GOT3 (cell line): ENCODE measurements around the gene LRRC61.

Experiments used
- DNase-seq: peaks from one replicate; lab custom pipeline; 2025; ENCODE audit warnings: mixed read lengths; lab: John Stamatoyannopoulos, UW

The LRRC61 gene

GRCh38 chr7:150330211-150330885, 7.2 kb downstream of the LRRC61 start:
- no peak for DNase-seq

GRCh38 chr7:150332852-150333635, 9.9 kb downstream of the LRRC61 start:
- DNase-seq = no peak

GRCh38 chr7:150333659-150334058, 10.5 kb downstream of the LRRC61 start:
- no peak for DNase-seq

DNA sequence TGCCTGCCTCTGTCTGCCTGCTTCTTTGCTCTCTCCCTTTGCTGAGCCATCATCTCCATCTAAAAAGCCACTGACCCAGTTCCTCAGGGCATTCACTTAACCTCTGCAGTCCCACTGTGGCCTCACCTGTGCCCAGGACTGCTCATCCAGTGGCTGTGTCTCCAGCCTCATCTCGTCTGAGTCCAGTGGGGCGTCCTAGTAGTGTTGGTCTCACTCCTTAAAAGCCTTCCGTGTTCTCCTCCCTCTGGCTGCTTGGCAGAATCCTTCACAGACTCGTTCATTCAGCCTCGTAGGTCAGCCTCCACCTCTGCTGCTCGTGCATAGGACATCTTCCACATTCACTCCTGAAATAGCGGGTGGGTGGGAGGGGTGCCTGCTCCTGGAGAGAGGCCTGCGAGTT, 11.0 kb downstream of the LRRC61 start:
- DNase-seq = no peak

GRCh38 chr7:150335108-150335773, 12.1 kb downstream of the LRRC61 start:
- DNase-seq = no peak

GRCh38 chr7:150335774-150336112, 12.6 kb downstream of the LRRC61 start:
- DNase-seq = no peak

GRCh38 chr7:150336746-150337145, 13.6 kb downstream of the LRRC61 start:
- no peak for DNase-seq

DNA sequence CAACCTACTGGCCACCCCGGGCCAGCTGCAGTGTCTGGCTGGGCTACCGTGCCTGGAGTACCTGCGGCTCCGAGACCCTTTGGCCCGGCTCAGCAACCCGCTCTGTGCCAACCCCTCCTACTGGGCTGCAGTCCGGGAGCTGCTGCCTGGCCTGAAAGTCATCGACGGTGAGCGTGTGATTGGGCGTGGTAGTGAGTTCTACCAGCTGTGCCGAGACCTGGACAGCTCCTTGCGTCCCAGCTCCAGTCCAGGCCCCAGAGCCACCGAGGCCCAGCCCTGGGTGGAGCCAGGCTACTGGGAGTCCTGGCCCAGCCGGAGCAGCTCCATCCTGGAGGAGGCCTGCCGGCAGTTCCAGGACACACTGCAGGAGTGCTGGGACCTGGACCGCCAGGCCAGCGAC, 14.0 kb downstream of the LRRC61 start:
- no peak for DNase-seq

GRCh38 chr7:150337659-150338081, 14.5 kb downstream of the LRRC61 start:
- DNase-seq = no peak

DNA sequence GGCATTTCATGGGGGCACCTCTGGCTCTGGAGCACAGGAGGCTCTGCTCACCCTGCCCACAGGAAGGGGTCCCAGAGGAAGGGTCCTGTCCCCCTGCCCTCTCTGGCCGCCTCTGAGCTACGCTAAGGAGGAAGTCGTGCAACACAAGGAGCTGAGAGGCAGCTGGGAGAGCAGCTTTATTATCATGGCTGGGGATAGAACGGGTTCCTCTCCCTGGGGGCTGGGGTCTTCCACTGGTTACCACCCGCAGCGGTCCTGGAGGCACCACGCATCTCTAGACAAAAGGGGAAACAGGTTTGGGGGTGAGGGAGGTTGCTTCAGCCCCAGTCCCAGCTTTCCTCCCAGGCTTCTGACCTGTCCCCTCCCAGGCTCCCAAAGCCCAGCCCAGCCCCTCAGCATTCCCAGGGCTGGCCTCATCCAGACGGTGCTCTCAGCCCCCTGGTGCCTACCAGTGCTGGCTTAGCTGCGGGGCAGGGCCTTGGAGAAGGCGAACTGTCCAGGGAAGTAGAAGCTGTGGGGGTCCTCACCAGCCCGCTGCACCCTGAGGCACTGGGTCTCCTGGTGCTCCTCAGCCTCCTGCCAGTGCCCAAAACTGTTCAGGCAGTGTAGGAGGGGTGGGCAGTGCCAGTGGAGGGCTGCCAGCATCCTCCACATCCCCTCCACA, 15.1 kb downstream of the LRRC61 start:
- no peak for DNase-seq

DNA sequence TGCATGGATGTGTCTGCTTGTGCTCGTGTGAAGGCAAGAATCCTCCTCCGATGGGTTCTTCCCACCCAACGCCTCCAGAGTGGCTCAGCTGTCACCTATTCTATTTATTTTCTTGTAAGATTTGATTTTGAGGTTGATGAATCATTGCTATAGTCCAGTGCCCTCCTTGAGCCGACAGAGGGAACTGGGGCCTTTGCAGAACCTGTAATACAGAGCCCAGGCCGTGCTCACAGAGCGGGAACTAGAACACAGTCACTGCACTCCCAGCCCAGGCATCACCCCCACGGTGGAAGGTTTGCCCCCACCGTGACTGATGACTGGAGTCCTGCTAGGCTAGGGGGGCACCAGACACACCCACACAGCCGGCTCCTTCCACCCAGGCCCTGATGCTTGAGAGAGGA, 16.3 kb downstream of the LRRC61 start:
- DNase-seq = no peak

DNA sequence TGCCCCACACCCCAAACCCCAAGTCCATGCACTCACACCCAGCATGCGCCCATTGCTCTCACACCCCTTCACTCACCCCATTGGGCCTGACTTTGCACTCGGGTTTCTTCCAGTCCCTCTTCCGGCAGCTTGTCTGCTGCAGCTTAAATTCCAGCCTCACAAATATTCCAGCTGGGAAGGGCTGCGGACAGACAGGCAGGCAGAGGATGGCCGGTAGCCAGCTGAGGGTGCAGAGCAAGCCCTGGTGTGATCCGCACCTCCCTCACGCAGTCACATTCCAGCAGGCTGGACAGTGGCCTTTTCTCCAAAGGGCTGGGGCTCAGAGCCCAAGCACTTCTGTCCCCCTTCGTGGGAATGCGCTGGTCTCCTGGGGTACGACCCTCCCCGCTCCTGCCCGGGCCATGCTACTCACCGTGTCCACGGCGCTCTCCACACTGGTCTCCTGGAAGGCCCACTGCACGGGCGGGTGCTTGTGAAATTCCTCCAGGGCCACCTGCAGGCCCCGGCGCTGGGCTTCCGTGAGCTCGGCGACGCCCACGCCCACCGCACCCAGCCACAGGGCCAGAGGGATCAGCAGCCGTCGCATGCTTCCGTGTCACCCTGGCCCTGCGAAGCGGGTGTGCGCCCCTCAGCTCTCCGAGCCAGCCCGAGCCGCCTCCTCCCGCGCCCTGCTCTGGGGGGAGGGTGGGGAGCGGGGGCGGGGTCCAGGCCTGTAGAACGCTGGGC, 17.0 kb downstream of the LRRC61 start:
- DNase-seq = no peak

- DNase-seq = no peak
Observed at GRCh38 chr7:150340875-150341262, 17.7 kb downstream of the LRRC61 start.

DNA sequence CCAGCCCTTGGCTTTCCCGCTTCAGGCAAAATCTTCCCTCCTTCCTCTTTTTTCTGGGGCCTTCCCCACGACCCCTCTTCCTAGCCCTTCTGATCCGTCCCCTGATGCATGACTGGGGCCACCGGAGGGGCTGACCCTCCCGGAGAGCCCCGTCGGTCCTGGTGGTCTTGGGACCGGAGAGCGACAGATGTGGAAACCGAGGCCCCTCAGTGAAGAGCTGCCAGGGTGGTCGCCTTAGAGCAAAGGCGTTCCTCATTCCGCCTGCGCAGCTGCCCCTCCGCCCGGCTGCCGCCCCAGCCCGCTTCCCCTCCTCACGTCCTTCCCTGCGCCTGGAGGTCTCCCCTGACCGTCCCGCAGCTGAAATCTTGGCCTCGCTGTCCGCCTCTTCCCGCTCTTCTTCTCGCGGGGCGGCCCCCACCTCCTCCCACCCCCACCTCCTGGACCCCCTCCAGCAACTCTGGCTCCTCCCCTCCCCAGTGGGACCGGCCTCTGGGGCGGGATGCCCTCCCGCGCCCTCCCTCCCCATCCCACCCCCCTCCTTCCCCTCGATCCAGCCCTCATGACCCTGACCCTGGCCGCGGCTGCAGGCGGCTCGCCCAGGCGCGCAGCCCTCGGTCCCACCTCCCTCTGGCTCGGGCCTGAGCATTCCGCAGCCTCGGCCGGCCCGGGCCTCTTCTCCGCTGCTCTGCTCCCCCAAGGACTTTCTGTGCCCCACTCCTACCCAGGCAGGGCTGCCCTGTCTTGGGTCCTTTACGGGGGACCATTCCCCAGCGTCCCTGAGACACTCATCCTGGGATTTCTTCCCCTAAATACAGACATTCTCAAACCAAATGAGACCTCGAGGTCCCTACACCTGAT, 18.3 kb downstream of the LRRC61 start, which contains the start of gene RARRES2:
RARRES2 (minus strand) TSS at position 367 of the 858 bp plus-strand sequence. CDS start 1,020 bp downstream, outside the sequence.
- DNase-seq = no peak

DNA sequence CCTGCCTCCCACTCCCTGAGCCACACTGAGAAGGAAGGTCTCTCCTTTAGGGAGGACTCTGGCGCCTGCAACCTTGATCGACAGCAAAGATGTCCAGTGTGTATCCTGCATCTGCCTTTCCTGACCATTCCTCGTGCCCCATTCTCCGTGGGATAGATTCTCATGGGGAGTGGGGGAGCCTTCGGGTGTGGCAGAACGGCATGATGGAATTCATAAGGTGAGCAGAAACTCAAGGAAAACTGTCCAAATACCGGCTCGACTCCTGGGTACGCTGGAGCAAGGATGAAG, 18.9 kb downstream of the LRRC61 start:
- no peak for DNase-seq

GRCh38 chr7:150343225-150343624, 20.1 kb downstream of the LRRC61 start:
- DNase-seq = no peak

DNA sequence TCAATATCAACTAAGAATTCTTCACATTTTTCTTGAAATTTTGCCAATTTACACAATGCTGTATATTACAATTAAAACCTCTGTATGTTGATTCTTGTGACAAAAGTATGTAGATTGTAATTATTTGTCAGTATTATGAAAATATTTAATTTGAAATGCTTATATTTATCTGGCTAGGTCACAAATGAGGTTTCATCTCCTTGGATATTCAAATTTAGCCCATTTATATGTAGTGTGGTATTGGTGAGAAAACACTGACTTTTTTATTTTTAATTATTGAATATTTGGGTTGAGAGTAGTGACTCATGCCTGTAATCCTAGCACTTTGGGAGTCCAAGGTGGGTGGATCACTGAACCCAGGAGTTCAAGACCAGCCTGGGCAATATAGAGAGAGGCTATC, 21.1 kb downstream of the LRRC61 start:
- DNase-seq = no peak

DNA sequence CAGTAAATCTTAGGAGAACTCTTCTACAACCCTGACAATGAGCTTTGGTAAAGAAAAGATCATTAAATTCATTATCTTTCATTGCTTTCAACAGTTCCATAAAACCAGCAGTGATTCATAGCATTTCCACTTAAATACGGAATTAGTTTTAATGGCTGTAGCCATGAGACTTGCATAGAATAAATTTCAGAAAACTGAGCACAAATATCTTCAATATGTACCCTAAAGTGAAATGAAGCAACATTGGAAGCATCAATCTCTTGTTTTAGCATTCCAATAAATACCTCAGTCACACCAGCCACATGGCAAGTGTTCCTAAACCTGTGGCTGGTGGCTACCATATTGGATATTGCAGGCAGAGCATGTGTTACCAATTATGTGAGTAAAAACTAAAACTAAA, 21.9 kb downstream of the LRRC61 start:
- DNase-seq = no peak

DNA sequence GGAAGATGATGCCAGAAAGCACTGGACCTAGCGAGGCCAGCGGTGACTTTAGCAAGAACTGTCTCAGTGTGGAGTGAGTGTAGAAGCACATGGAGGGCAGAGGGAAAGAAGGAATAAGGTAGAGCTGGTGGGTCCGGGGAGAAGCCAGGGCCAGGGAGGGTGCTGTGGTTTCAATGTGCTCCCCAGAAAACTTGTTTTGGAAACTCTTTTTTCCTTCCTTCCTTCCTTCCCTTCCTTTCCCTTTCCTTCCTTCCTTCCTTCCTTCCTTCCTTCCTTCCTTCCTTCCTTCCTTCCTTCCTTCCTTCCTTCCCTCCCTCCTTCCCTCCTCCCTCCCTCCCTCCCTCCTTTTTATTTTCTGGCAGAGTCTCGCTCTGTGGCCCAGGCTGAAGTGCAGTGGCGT, 23.8 kb downstream of the LRRC61 start:
- no peak for DNase-seq

GRCh38 chr7:150351587-150352194, 28.5 kb downstream of the LRRC61 start:
- DNase-seq = no peak

DNA sequence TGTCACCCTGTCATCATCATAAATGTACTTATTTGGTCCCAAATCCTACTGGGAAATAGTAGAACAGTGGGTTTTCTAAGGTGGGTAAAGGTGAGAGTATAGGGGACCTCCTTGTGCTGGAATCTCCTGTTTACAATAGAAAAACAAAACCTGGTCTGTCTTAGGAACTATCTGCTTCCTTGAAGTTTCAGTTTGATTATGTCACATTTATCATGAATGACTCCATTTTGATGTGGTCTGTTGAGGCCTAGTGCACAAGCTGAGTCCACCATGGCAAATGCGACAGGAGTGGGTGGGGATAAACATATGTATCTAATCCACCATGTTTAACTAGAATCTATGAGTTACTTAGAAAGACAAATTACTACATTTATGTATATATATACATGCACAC, 32.5 kb downstream of the LRRC61 start:
- no peak for DNase-seq
